ENCODE data around the gene TMUB2.

- TF ChIP-seq, protein P1, sequence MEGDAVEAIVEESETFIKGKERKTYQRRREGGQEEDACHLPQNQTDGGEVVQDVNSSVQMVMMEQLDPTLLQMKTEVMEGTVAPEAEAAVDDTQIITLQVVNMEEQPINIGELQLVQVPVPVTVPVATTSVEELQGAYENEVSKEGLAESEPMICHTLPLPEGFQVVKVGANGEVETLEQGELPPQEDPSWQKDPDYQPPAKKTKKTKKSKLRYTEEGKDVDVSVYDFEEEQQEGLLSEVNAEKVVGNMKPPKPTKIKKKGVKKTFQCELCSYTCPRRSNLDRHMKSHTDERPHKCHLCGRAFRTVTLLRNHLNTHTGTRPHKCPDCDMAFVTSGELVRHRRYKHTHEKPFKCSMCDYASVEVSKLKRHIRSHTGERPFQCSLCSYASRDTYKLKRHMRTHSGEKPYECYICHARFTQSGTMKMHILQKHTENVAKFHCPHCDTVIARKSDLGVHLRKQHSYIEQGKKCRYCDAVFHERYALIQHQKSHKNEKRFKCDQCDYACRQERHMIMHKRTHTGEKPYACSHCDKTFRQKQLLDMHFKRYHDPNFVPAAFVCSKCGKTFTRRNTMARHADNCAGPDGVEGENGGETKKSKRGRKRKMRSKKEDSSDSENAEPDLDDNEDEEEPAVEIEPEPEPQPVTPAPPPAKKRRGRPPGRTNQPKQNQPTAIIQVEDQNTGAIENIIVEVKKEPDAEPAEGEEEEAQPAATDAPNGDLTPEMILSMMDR (IDR thresholded peaks at IDR 0.05), result no peak
- TF ChIP-seq POLR2A (IDR thresholded peaks at IDR 0.05), result no peak
These were observed 42.3 kb downstream of the TMUB2 start for GRCh38 chr17:44229090-44229489.
